A549 (cell line): Measurements from ENCODE around the gene INF2.

Experiments used
- POLR2A ChIP-seq: IDR thresholded peaks from 2 replicates; pipeline ENCODE4 v1.6.1; 2012; ENCODE audit warnings: mild to moderate bottlenecking, low read length
- TF ChIP-seq, protein P1 (sequence below): fragments of 450-650 bp; IDR thresholded peaks from 2 replicates; pipeline ENCODE4 v1.6.1; 2014; ENCODE audit warnings: antibody characterized with exemption

GRCh38 chr14:104684449-104684821 is 5.0 kb upstream of the INF2 start:
- no peak for TF ChIP-seq POLR2A
- TF ChIP-seq, protein P1, sequence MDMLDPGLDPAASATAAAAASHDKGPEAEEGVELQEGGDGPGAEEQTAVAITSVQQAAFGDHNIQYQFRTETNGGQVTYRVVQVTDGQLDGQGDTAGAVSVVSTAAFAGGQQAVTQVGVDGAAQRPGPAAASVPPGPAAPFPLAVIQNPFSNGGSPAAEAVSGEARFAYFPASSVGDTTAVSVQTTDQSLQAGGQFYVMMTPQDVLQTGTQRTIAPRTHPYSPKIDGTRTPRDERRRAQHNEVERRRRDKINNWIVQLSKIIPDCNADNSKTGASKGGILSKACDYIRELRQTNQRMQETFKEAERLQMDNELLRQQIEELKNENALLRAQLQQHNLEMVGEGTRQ: no peak
